D721Med (cell line): ENCODE results near the gene SEPTIN1.

ENCODE experiments used
- DNase-seq: peaks from one replicate; pipeline ENCODE4 v3.0.0; 2011; ENCODE audit warnings: low spot score; ENCODE audit not compliant: insufficient read length
- FAIRE-seq: peaks from 2 replicates; lab custom pipeline; 2011; peaks lifted over from hg19 to GRCh38; lab: Jason Lieb, UNC
- TF ChIP-seq, protein P1 (sequence below): IDR thresholded peaks from 2 replicates; pipeline ENCODE4 v1.5.1; 2012; ENCODE audit warnings: mild to moderate bottlenecking, control low read depth; ENCODE audit not compliant: insufficient read depth; ENCODE audit errors: missing control alignments

Gene SEPTIN1

DNA sequence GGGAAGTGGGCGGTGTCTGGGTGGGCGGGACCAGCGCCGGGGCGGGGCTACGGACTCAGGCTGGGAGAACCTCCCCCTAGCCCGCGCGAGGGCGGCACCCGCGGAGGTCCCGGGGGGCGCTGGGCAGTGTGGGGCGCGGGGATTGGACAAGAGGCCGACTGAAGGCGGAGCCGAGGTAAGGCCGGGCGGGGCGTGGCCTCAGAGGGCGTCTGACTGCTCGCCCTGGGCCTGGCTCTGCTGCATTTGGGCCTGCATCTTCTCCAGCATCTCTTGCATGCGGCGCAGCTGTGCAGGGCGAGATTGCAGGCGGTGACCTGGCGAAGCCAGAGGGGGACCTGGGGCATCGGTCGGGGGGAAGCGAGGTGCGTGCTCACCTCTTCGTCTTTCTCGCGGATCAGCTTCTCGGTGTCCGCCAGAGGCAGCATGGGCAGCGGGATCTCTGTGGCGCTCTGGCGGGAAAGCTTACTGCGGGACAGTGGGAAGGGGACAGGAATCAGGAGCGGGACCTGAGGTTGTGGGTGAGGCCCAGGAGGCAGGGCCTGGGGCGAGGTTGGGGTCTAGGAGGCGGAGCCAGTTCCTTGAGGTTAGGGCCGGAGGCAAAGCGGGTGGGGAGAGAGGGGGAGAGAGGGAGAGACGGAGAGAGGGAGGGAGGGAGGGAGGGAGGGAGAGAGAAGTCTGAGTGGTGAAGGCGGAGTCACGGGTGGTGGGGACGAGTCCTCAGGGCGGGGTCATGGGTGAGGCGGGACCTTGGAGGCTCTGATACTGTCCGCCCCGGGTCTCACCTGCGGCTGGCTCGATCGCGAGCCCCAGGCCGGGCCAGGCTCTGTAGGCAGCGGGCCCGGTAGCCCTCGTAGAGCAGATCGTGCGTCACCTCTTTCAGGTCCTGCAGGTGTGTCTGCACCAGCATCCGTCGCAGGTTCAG is 3.9 kb downstream of the SEPTIN1 start:
- DNase-seq: peak; percentile 91
- FAIRE-seq: no peak
- TF ChIP-seq, protein P1, sequence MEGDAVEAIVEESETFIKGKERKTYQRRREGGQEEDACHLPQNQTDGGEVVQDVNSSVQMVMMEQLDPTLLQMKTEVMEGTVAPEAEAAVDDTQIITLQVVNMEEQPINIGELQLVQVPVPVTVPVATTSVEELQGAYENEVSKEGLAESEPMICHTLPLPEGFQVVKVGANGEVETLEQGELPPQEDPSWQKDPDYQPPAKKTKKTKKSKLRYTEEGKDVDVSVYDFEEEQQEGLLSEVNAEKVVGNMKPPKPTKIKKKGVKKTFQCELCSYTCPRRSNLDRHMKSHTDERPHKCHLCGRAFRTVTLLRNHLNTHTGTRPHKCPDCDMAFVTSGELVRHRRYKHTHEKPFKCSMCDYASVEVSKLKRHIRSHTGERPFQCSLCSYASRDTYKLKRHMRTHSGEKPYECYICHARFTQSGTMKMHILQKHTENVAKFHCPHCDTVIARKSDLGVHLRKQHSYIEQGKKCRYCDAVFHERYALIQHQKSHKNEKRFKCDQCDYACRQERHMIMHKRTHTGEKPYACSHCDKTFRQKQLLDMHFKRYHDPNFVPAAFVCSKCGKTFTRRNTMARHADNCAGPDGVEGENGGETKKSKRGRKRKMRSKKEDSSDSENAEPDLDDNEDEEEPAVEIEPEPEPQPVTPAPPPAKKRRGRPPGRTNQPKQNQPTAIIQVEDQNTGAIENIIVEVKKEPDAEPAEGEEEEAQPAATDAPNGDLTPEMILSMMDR: peak; percentile 0

DNA sequence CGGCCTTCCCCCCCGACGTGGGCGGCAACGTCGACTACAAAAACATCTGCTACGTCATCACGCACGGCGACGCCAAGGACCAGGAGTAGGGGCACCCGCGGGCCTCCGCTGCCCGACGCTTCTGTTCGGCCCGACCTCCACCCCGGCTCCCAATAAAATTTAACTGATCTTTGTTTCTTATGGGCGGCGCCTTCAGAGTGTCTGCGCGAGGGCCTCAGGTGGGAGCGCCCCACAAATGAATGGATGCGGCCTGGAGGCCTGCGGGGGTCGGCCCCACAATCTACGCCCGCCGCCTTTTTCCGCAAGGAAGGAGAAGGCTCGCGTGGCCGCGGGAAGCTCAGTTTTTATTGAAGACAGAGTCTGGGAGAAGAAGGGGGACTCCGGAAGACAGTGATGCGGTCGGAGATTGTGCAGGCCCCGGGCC is 4.5 kb downstream of the SEPTIN1 start:
- FAIRE-seq: no peak
- DNase-seq: peak; percentile 82
- TF ChIP-seq, protein P1: no peak

DNA sequence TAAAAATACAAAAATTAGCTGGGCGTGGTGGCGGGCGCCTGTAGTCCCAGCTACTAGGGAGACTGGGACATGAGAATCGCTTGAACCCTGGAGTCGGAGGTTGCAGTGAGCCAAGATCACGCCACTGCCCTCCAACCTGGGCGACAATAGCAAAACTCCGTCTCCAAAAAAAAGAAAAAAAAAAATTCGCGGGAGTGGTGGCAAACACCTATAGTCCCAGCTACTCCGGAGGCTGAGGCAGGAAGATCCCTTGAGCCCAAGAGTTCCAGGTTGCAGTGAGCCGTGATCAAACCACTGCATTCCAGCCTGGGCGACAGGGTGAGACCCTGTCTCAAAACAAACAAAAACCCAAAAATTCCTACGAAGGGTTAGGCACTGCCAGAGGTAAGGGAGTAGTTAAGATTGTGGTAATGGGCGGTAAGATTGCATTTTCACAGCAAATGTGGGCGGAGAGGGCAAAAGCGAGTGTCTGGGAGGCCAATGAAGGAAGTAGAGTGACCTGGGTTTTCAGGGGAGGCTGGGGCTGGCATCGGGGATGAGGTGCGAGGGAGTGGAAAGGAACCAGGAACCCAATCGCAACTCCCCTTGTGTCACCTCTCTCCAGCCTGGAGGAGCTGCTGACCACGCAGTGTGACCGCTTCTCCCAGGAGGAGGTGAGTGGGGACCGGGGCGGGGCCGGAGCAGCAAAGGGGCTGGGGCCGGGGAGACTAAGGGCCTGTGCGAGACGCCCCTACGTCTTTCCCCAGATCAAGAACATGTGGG is 5.1 kb downstream of the SEPTIN1 start:
- no peak for DNase-seq

DNA sequence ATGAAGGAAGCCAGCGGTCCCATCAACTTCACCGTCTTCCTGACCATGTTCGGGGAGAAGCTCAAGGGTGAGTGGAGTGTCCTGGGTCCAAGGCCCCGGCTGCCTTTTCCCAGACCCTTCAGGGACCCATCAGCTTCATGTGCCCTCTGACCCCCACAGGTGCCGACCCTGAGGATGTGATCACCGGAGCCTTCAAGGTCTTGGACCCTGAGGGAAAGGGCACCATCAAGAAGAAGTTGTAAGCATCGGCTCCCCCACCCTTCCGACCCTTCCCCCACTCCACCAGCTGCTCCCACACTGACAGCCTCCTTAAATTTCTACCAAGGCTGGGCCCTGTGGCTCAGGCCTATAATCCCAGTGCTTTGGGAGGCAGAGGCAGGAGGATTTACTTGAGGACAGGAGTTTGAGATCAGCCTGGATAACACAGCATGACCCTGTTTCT is 5.9 kb downstream of the SEPTIN1 start:
- TF ChIP-seq, protein P1: no peak
- FAIRE-seq: no peak
- DNase-seq: no peak

More for the DNA sequence above, 5.1 kb downstream of the SEPTIN1 start:
- no peak for FAIRE-seq
- TF ChIP-seq, protein P1: no peak

DNA sequence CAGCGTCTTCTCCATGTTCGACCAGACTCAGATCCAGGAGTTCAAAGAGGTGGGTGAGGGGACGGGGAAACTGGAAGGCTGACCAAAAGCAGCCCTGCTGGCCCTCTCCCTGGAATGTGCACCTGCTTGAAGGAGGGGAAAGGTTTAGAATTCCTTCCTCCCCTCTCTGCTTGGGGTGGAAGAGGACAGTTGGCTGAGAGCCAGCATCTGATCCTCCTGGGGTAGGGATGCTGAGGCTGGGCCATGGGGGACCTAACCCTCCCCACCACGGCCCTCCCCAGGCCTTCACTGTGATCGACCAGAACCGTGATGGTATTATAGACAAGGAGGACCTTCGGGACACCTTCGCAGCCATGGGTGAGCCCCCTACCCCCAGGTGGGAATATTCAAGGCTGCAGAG is 6.5 kb downstream of the SEPTIN1 start:
- TF ChIP-seq, protein P1: no peak
- DNase-seq: no peak
- no peak for FAIRE-seq

DNA sequence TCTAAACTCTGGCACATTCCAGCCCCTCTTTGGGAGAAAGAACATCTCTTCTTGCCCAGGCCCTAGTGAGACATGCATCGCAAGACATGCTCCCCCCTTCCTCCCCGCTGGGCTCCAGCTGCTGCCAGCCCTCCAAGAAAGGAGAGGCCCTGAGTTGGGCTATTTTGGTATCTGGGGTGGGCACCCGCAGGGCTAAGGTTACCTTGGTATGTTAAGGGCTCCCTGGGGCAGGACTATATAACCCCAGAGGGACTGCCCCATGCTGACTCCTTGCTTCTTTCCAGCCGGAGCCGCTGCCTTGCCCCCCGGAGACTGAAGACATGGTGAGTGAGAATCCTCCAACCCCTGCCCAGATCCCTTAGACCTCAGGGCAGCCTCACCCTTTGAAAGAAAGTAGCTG is 7.8 kb downstream of the SEPTIN1 start, which contains the start of gene MYL11:
MYL11 (plus strand) TSS at position 265 of the 400 bp plus-strand sequence; CDS start at position 321, 56 bp downstream.
- FAIRE-seq: no peak
- DNase-seq: no peak
- TF ChIP-seq, protein P1: no peak
